BE2C (cell line): Measurements from ENCODE around the gene KCNT1.

Experiments used
- DNase-seq: peaks from one replicate; pipeline ENCODE4 v3.0.0-alpha.2; 2020
- H3K27me3 ChIP-seq: fragments of 250-450 bp; sonication (Bioruptor Pico); 2 replicates; pipeline ENCODE4 v1.5.1; 2020; ENCODE audit warnings: mild to moderate bottlenecking
- H3K36me3 ChIP-seq: fragments of 250-450 bp; sonication (Bioruptor Pico); 2 replicates; pipeline ENCODE4 v1.5.1; 2020; ENCODE audit warnings: mild to moderate bottlenecking
- H3K4me1 ChIP-seq: fragments of 250-450 bp; sonication (Bioruptor Pico); 2 replicates; pipeline ENCODE4 v1.5.1; 2020
- H3K4me3 ChIP-seq: 2 replicates; pipeline ENCODE4 v1.5.1; 2011; ENCODE audit warnings: low read depth, low read length
- H3K9me3 ChIP-seq: fragments of 250-450 bp; sonication (Bioruptor Pico); 2 replicates; pipeline ENCODE4 v1.5.1; 2020
- CTCF ChIP-seq: IDR thresholded peaks from 2 replicates; pipeline ENCODE4 v1.5.1; 2012; ENCODE audit warnings: mild to moderate bottlenecking, low read depth, low read length

KCNT1 gene

DNA sequence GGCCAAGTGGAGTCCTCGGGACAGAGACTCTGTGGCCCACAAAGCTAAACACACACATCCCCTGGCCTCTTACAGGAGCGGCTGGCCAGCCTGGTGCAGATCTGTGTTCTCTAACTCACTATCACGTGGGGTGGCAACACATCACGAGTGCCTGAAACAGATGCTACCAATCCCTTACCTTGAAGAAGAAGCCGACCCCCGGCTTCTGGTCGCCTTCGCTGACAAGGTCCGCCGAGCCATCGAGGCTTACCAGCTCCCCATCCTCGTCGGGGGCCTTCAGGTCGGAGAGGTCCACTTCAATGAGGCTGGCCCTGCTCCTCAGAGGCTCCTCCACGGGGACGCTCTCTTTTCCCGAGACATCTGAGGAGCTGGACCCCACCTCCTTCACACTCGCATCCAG, 118.7 kb downstream of the KCNT1 start:
- Histone ChIP-seq H3K27me3 (no peaks in the 10 kb centered on the region), H3K36me3 (peaks cover 78% of the 10 kb centered on the region), H3K9me3 (no peaks in the 10 kb centered on the region), H3K4me1 (no peaks in the 10 kb centered on the region), H3K4me3 (no peak overlapping the region)
- DNase-seq, result no peak
- TF ChIP-seq CTCF, result no peak

DNA sequence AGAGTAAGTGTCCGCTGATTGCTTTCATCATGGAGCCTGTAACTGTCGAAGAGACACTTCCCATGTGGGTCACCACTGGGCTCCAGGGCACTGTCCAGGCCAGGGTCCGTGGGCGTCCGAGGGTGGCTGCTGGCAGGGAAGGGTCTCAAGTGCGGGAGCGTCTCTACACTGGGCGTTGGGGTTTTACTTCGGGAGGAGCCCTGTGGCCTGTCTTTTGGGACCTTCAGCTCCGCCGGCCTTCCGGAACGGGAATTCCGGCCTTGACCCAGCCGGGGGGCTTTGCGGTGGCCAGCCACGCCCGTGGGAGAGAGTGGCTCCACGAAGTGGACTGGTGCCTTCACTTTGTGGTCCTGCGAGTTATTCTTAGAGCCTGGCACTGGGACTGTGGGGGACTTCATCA, 119.1 kb downstream of the KCNT1 start:
- TF ChIP-seq CTCF, result no peak
- Histone ChIP-seq H3K4me3 (no peak overlapping the region), H3K9me3 (no peaks in the 10 kb centered on the region), H3K4me1 (no peaks in the 10 kb centered on the region), H3K36me3 (peaks cover 76% of the 10 kb centered on the region), H3K27me3 (no peaks in the 10 kb centered on the region)
- no peak for DNase-seq

GRCh38 chr9:135821733-135822373, 119.9 kb downstream of the KCNT1 start:
- Histone ChIP-seq H3K27me3 (no peaks in the 10 kb centered on the region), H3K9me3 (no peaks in the 10 kb centered on the region), H3K4me1 (no peaks in the 10 kb centered on the region), H3K4me3 (no peak overlapping the region), H3K36me3 (peaks cover 69% of the 10 kb centered on the region)
- no peak for DNase-seq
- TF ChIP-seq CTCF, result no peak

- no peak for DNase-seq
- H3K36me3 ChIP-seq, result peaks cover 64% of the 10 kb centered on the region
- H3K4me1 ChIP-seq, result no peaks in the 10 kb centered on the region
- no peaks in the 10 kb centered on the region for H3K9me3 ChIP-seq
- no peak overlapping the region for H3K4me3 ChIP-seq
- no peaks in the 10 kb centered on the region for H3K27me3 ChIP-seq
- TF ChIP-seq CTCF, result no peak
These were observed 120.4 kb downstream of the KCNT1 start for GRCh38 chr9:135822374-135822755.

GRCh38 chr9:135823036-135823435, 121.1 kb downstream of the KCNT1 start:
- Histone ChIP-seq H3K9me3 (peaks cover under 1% of the 10 kb centered on the region), H3K36me3 (peaks cover 61% of the 10 kb centered on the region), H3K4me1 (no peaks in the 10 kb centered on the region), H3K4me3 (no peak overlapping the region), H3K27me3 (no peaks in the 10 kb centered on the region)
- DNase-seq, result no peak
- no peak for TF ChIP-seq CTCF

DNA sequence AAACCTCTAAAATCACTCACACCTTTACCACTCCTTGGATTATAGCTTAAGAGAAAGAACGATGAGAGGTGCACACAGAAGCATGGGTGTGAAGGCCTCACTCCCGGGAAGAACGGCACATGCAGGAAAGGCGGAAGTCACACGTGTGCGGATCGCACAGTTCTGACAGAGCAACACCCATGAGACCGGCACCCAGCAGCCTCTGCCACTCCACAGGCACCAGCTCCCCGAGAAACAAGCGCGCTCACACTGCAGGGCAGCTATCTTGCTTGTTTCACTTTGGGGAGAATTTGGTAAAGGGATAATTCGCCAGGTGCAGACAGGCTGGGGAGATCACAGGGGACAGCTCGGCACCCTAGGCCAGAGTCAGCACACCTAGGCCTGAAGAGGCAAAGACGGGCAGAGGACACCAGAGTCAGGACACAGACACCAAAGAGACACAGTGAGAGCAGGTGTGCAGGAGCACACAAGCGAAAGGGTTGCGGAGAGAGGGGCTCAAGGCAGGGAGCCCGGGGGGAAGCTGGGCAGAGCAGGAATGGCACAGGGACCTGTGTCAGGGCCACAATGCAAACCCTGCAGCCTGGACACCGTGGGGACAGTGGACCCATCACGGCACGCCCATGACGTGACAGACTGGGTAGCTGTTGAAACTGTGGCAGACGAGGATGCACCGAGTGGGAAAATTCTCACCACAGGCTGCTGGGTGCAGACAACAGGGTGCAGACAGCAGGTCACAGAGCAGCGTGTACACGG, 123.6 kb downstream of the KCNT1 start:
- no peak overlapping the region for H3K4me3 ChIP-seq
- TF ChIP-seq CTCF, result no peak
- no peaks in the 10 kb centered on the region for H3K27me3 ChIP-seq
- H3K4me1 ChIP-seq, result no peaks in the 10 kb centered on the region
- H3K9me3 ChIP-seq, result peaks cover 13% of the 10 kb centered on the region
- H3K36me3 ChIP-seq, result peaks cover 49% of the 10 kb centered on the region
- DNase-seq, result no peak
